MM.1S (cell line): ENCODE data around the gene RHOH.

Source experiments
- CTCF ChIP-seq: fragments of 300-600 bp; sonication (generic); IDR thresholded peaks from 2 replicates; pipeline ENCODE4 v1.5.1; 2016; ENCODE audit warnings: antibody characterized with exemption, low read length, mixed read lengths
- EZH2 ChIP-seq: fragments of 300-600 bp; sonication (generic); optimal IDR thresholded peaks from 2 replicates; pipeline ENCODE3; 2017; ENCODE audit warnings: low read depth, mild to moderate bottlenecking, antibody characterized with exemption, low read length, mixed read lengths
- EZH2phosphoT487 ChIP-seq: fragments of 300-600 bp; sonication (generic); IDR thresholded peaks from 2 replicates; pipeline ENCODE4 v1.6.1; 2018; ENCODE audit warnings: antibody characterized with exemption, low read length

GRCh38 chr4:40193016-40193571 lies 3.7 kb upstream of the RHOH start:
- no peak for TF ChIP-seq EZH2phosphoT487
- TF ChIP-seq CTCF = no peak; the same call in 1 of the 2 replicates
- no peak for TF ChIP-seq EZH2
